Activated CD4-positive, alpha-beta memory T cell treated with anti-CD3 and anti-CD28 coated beads, Interleukin-2, amount 10 ng/mL, durations not matched to agents 7 days and 5 days (primary cell): ENCODE data around the gene CPZ. TPM values are rescaled to one million over a fixed set of nuclear protein-coding genes. Genes with fewer than 3 reads are reported as not detected.

Experiments used
- CTCF ChIA-PET: fragments of 350-600 bp; sonication (Branson Sonifier 250); formaldehyde crosslinking; loops from one replicate; lab custom pipeline; 2021; ENCODE audit warnings: antibody characterized with exemption, inconsistent platforms; lab: Charles Lee
- POLR2A ChIA-PET: fragments of 350-600 bp; sonication (Branson Sonifier 250); formaldehyde crosslinking; loops from one replicate; lab custom pipeline; 2021; ENCODE audit warnings: antibody characterized with exemption; lab: Charles Lee
- DNase-seq: peaks from one replicate; pipeline ENCODE4 v3.0.0-alpha.2; 2020
- H3K27ac Mint-ChIP-seq: one replicate; pipeline ENCODE4 v1.8.0; 2021; ENCODE audit warnings: mild to moderate bottlenecking, mixed read lengths
- H3K27me3 Mint-ChIP-seq: one replicate; pipeline ENCODE4 v1.8.0; 2021; ENCODE audit warnings: mixed read lengths
- H3K36me3 Mint-ChIP-seq: one replicate; pipeline ENCODE4 v1.8.0; 2021; ENCODE audit warnings: low read depth, mixed read lengths
- H3K4me1 Mint-ChIP-seq: one replicate; pipeline ENCODE4 v1.8.0; 2021; ENCODE audit warnings: mixed read lengths
- H3K4me3 Mint-ChIP-seq: one replicate; pipeline ENCODE4 v1.8.0; 2021; ENCODE audit warnings: mild to moderate bottlenecking, mixed read lengths
- H3K9me3 Mint-ChIP-seq: one replicate; pipeline ENCODE4 v1.8.0; 2021; ENCODE audit warnings: mixed read lengths
- total RNA-seq, 2 experiments: library from RNA; stranded (reverse); gene quantifications; one replicate each; pipeline ENCODE4 v1.2.3, GENCODE V29; 2021

CPZ gene
- total RNA-seq, 2 experiments from 2014 or later, result 0.48 to 0.75 TPM

- no peak overlapping the region for H3K27ac Mint-ChIP-seq
- H3K4me3 Mint-ChIP-seq, result no peak overlapping the region
- no peaks in the 10 kb centered on the region for H3K4me1 Mint-ChIP-seq
- no peaks in the 10 kb centered on the region for H3K36me3 Mint-ChIP-seq
- no peaks in the 10 kb centered on the region for H3K9me3 Mint-ChIP-seq
- DNase-seq, result no peak
- CTCF ChIA-PET, result interaction anchor here (0.6 kb wide), 1 partner anchor 552 kb away, joined by 5 read pairs; no protein-coding TSS in a partner anchor
- peaks cover 3% of the 10 kb centered on the region for H3K27me3 Mint-ChIP-seq
- POLR2A ChIA-PET, result no interaction called here
Measured at GRCh38 chr4:8608714-8609391, 16.3 kb downstream of the CPZ start.

GRCh38 chr4:8609406-8609805 lies 16.8 kb downstream of the CPZ start:
- Mint-ChIP-seq H3K27me3 (peaks cover 3% of the 10 kb centered on the region), H3K4me3 (no peak overlapping the region), H3K36me3 (no peaks in the 10 kb centered on the region), H3K9me3 (no peaks in the 10 kb centered on the region), H3K4me1 (no peaks in the 10 kb centered on the region), H3K27ac (no peak overlapping the region)
- no peak for DNase-seq
- ChIA-PET CTCF (no interaction called here), POLR2A (no interaction called here)

DNA sequence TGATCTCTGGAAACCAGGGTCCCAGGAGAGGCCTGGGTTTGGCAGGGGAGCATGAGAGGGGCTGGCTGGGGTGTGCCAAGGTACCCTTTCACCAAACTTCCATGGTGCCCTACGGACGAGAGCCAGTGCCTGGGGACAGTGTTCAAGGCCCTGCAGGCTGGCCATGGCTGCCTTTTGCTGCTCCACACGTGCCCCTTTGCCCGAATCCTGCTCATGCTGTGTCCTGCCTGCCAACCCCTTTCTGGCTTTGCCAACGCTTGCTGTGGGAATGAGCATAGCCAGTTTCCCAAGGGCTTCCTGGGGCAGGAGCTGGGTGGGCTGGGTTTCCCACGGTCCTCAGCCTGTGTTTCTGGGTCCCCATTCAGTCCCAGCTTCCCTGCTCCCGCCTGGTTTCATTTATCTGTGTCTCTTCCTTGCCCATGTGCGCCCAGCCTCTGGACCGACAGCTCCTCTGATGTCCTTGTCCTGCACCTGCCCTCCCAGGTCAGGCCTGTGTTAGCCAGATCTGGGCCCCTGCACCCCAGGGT lies 17.3 kb downstream of the CPZ start:
- POLR2A ChIA-PET, result no interaction called here

DNA sequence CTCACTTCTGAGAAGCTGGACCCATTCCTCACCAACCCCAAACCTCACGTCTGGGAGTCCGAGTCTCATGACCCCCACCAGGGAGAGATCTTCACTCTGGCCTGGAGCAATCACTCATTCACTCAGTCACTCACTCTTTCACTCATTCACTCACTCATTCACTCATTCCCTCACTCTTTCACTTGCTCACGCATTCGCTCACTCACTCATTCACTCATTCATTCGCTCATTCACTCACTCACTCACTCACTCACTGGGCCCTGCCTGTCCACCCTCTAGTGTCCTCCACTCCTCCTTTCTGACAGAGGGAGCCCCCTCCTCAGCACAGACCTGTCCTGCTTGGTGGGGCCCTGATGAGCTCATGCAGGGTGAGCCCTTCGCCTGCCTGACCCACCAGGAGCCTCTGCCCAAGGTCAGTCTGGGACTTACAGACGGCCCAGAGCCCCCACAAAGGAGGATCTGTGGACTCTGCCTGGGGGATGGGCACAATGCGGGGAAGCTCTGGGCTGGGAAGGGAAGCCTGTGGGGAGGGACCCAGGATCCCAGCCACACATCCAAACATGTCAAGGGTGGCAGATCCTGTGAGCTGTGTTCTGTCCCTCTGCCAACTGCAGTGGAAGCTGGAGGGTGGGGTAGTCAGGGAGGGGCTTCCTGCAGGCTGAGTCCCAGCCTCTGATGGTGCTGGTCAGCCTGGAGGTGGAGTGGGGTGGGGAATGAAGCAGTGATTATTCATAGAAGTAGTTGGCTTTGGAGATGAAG lies 18.5 kb downstream of the CPZ start:
- H3K4me3 Mint-ChIP-seq, result no peak overlapping the region
- peaks cover 3% of the 10 kb centered on the region for H3K27me3 Mint-ChIP-seq
- H3K4me1 Mint-ChIP-seq, result no peaks in the 10 kb centered on the region
- POLR2A ChIA-PET, result no interaction called here
- no peaks in the 10 kb centered on the region for H3K9me3 Mint-ChIP-seq
- no peak overlapping the region for H3K27ac Mint-ChIP-seq
- CTCF ChIA-PET, result no interaction called here
- no peaks in the 10 kb centered on the region for H3K36me3 Mint-ChIP-seq
- no peak for DNase-seq

More for the DNA sequence above, 17.3 kb downstream of the CPZ start:
- H3K4me1 Mint-ChIP-seq, result no peaks in the 10 kb centered on the region
- H3K9me3 Mint-ChIP-seq, result no peaks in the 10 kb centered on the region
- H3K36me3 Mint-ChIP-seq, result no peaks in the 10 kb centered on the region
- DNase-seq, result no peak
- no peak overlapping the region for H3K4me3 Mint-ChIP-seq
- H3K27ac Mint-ChIP-seq, result no peak overlapping the region
- H3K27me3 Mint-ChIP-seq, result peaks cover 3% of the 10 kb centered on the region
- CTCF ChIA-PET, result no interaction called here

- H3K36me3 Mint-ChIP-seq, result no peaks in the 10 kb centered on the region
- no peak overlapping the region for H3K27ac Mint-ChIP-seq
- H3K4me3 Mint-ChIP-seq, result no peak overlapping the region
- ChIA-PET CTCF (interaction anchor here (0.9 kb wide), 1 partner anchor 144 kb away, joined by 4 read pairs; no protein-coding TSS in a partner anchor), POLR2A (no interaction called here)
- H3K4me1 Mint-ChIP-seq, result no peaks in the 10 kb centered on the region
- H3K9me3 Mint-ChIP-seq, result no peaks in the 10 kb centered on the region
- peaks cover 3% of the 10 kb centered on the region for H3K27me3 Mint-ChIP-seq
- no peak for DNase-seq
Measured at GRCh38 chr4:8612646-8613045, 20.1 kb downstream of the CPZ start.

- Mint-ChIP-seq H3K9me3 (no peaks in the 10 kb centered on the region), H3K27me3 (peaks cover 3% of the 10 kb centered on the region), H3K4me3 (no peak overlapping the region), H3K36me3 (no peaks in the 10 kb centered on the region), H3K27ac (no peak overlapping the region), H3K4me1 (no peaks in the 10 kb centered on the region)
- CTCF ChIA-PET, result interaction anchor here (0.9 kb wide), 1 partner anchor 145 kb away, joined by 4 read pairs; no protein-coding TSS in a partner anchor
- DNase-seq, result no peak
- POLR2A ChIA-PET, result no interaction called here
Measured at GRCh38 chr4:8613421-8614364, 21.1 kb downstream of the CPZ start.

DNA sequence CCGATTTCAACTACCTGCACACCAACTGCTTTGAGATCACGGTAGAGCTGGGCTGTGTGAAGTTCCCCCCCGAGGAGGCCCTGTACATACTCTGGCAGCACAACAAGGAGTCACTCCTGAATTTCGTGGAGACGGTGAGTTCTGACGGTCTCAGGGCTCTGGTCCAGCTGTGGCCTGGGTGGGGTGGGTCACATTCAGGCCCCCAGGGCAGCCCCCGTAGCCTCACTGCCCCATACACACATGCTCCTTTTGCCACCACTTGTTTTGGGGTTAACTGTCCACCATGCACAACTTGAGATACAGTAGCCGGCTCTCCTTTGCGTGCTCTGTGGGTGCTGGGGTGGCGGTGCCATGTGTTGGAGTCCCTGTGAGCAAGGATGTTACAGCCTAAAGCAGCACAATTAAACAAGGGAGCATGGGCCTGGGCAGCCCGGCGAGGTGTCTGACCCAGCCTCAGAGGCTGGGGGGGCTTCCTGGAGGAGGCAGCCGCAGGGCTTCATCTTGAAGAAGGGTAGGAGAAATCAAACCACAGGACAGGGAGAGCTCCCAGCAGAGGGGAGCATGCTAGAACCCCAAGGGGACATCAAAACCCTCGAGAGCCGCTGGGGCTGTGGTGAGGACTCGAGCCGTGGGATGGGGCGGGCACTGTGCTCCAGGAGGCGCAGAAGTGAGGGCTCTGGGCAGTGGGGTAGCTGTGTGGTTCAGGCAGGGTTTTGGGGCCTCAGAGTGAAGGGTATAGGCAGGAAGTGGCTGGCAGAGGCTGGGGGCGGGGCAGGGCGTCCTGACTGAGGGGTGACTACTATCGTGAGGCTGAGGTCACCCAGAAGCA lies 22.0 kb downstream of the CPZ start:
- Mint-ChIP-seq H3K27ac (no peak overlapping the region), H3K4me1 (no peaks in the 10 kb centered on the region), H3K9me3 (no peaks in the 10 kb centered on the region), H3K4me3 (no peak overlapping the region), H3K27me3 (no peaks in the 10 kb centered on the region), H3K36me3 (no peaks in the 10 kb centered on the region)
- DNase-seq, result no peak
- ChIA-PET CTCF (no interaction called here), POLR2A (no interaction called here)

- no peak overlapping the region for H3K4me3 Mint-ChIP-seq
- POLR2A ChIA-PET, result no interaction called here
- no peaks in the 10 kb centered on the region for H3K9me3 Mint-ChIP-seq
- H3K27ac Mint-ChIP-seq, result no peak overlapping the region
- H3K36me3 Mint-ChIP-seq, result no peaks in the 10 kb centered on the region
- DNase-seq, result no peak
- CTCF ChIA-PET, result no interaction called here
- no peaks in the 10 kb centered on the region for H3K4me1 Mint-ChIP-seq
- H3K27me3 Mint-ChIP-seq, result no peaks in the 10 kb centered on the region
Measured at GRCh38 chr4:8615366-8615765, 22.8 kb downstream of the CPZ start.

GRCh38 chr4:8615921-8616787 lies 23.6 kb downstream of the CPZ start:
- POLR2A ChIA-PET, result no interaction called here
- H3K27ac Mint-ChIP-seq, result no peak overlapping the region
- CTCF ChIA-PET, result no interaction called here

GRCh38 chr4:8616831-8617230 lies 24.3 kb downstream of the CPZ start:
- no peaks in the 10 kb centered on the region for H3K27me3 Mint-ChIP-seq
- H3K27ac Mint-ChIP-seq, result no peak overlapping the region
- ChIA-PET POLR2A (no interaction called here), CTCF (no interaction called here)
- H3K36me3 Mint-ChIP-seq, result no peaks in the 10 kb centered on the region
- DNase-seq, result no peak
- no peaks in the 10 kb centered on the region for H3K9me3 Mint-ChIP-seq
- no peak overlapping the region for H3K4me3 Mint-ChIP-seq
- H3K4me1 Mint-ChIP-seq, result no peaks in the 10 kb centered on the region

More at GRCh38 chr4:8615921-8616787, 23.6 kb downstream of the CPZ start:
- Mint-ChIP-seq H3K9me3 (no peaks in the 10 kb centered on the region), H3K4me3 (no peak overlapping the region), H3K27me3 (no peaks in the 10 kb centered on the region), H3K4me1 (no peaks in the 10 kb centered on the region), H3K36me3 (no peaks in the 10 kb centered on the region)
- no peak for DNase-seq

DNA sequence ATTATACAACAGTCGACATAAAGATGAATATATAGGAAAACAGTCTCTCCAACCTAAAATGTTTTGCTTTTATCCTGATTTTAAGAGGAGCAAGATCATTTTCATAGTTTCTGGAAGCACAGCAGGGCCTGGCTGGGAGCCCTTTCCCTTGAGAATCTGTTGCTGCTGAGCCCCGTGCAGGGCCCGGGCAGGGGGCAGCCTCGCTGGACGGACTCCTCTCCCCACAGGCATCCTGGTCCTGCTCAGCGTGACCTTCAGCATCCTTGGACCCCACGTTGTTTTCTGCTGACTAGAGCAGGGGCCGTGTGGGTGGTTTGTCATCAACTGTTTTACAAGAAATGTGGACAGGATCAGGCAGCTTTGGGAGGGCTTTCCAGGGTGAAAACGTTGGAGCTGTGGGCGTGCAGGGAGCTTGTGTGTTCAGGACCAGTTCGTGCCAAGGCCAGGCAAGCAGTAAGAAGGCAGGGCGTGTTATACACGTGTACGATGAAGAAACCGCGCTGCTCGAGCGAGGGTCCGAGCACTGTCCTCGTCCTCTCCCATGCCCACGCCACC lies 25.0 kb downstream of the CPZ start:
- ChIA-PET POLR2A (no interaction called here), CTCF (no interaction called here)
- Mint-ChIP-seq H3K9me3 (no peaks in the 10 kb centered on the region), H3K27ac (no peak overlapping the region), H3K27me3 (no peaks in the 10 kb centered on the region), H3K36me3 (no peaks in the 10 kb centered on the region), H3K4me1 (no peaks in the 10 kb centered on the region), H3K4me3 (no peak overlapping the region)
- no peak for DNase-seq
